GM18951 (cell line): Measurements from ENCODE around the gene TENT4A.

Experiments
- POLR2A ChIP-seq: IDR thresholded peaks from 4 replicates; pipeline ENCODE4 v1.6.1; 2011; ENCODE audit warnings: mild to moderate bottlenecking; ENCODE audit not compliant: insufficient read length, insufficient read depth; ENCODE audit errors: extremely low read depth
- in situ Hi-C: fragments of 300-500 bp; cut with MboI; formaldehyde crosslinking; loops from one replicate; pipeline ENCODE4 v1.12.0; 2022; ENCODE audit warnings: low sequenced_read_pairs, mixed read lengths, inconsistent platforms; ENCODE audit not compliant: unreplicated experiment

The TENT4A gene

DNA sequence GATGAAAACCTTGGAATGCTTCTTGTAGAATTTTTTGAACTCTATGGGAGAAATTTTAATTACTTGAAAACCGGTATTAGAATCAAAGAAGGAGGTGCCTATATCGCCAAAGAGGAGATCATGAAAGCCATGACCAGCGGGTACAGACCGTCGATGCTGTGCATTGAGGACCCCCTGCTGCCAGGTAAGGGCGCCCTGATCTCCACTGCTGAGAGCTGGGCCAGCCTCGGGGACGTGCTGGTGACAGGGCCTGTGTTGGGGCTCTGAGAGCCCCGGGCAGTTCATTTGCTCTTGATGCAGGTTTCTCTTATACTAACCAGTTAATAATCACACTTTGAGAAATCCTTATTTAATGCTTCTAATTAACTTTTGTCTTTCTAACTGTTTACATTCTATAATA lies 33.0 kb downstream of the TENT4A start:
- TF ChIP-seq POLR2A, result no peak
- in situ Hi-C loops, result loop anchor here (25.0 kb wide), 1 partner anchor 1259 kb away; no protein-coding TSS in a partner anchor

DNA sequence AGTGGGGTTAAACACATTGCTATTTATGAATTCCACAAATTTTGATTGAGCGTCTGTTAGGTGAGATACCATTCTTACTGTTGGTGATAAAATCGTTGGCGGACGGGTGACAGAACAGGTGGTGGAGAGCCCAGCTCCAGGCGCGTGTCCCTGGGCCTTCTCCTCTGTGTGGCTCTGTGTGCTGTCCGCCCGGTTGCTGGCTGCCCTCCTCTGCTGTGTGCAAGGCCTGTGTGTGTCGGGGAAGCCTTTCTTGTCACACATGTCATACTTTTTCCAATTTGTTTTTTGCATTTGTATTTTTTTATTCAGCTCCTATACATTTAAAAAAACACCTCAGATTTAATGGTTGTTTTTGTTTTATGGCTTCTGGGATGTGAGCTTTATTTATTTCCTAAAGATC lies 33.9 kb downstream of the TENT4A start:
- in situ Hi-C loops, result loop anchor here (25.0 kb wide), 1 partner anchor 1260 kb away; no protein-coding TSS in a partner anchor

DNA sequence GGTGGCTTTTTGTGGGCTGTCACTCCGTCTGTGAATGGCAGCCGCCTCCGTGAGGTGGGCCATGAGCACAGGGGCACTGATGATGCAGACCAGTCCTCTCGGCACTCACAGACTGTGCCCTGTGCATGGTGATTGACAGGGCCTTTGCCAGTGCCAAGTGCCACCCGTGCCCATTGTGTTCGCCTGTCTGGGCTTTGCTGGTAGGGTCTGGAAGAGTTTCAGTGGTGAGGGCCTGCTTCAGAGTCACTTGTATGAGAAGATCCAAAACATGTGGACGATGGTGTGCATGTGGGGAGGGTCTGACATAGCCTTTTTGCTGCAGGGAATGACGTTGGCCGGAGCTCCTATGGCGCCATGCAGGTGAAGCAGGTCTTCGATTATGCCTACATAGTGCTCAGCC lies 34.9 kb downstream of the TENT4A start:
- TF ChIP-seq POLR2A, result no peak
- in situ Hi-C loops, result loop anchor here (25.0 kb wide), 1 partner anchor 1261 kb away; no protein-coding TSS in a partner anchor

More for the DNA sequence above, 33.9 kb downstream of the TENT4A start:
- TF ChIP-seq POLR2A, result no peak

DNA sequence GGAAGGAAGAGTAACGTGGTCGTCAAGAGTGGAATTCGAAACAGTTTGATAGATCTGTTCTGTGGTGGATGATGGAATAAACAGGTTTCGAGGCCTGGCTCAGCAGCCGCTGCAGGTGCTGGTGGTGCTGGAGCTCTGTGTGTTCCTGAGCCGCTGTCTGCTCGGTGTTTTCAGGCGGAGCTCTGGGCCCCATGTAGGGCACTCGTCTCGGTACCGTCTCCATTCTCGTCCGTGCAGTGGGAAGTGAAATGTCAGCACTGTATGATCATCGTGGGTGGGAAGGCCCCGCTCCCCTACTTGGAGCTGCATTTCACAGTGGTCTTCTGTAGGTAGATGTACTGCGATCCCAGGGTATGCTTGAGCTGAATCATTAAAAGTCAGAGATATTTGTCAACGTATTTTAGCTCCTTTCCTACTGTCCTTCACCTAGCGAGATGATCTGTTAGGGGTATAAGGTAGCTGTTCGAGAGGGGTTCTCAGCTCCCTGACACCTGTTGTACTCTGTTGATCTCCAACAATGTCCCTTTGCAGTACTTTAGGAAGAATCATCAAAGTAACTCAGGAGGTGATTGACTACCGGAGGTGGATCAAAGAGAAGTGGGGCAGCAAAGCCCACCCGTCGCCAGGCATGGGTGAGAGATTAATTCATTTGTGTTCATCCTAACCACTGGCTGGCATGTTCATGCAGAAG lies 35.9 kb downstream of the TENT4A start:
- in situ Hi-C loops, result loop anchor here (25.0 kb wide), 1 partner anchor 1262 kb away; no protein-coding TSS in a partner anchor

DNA sequence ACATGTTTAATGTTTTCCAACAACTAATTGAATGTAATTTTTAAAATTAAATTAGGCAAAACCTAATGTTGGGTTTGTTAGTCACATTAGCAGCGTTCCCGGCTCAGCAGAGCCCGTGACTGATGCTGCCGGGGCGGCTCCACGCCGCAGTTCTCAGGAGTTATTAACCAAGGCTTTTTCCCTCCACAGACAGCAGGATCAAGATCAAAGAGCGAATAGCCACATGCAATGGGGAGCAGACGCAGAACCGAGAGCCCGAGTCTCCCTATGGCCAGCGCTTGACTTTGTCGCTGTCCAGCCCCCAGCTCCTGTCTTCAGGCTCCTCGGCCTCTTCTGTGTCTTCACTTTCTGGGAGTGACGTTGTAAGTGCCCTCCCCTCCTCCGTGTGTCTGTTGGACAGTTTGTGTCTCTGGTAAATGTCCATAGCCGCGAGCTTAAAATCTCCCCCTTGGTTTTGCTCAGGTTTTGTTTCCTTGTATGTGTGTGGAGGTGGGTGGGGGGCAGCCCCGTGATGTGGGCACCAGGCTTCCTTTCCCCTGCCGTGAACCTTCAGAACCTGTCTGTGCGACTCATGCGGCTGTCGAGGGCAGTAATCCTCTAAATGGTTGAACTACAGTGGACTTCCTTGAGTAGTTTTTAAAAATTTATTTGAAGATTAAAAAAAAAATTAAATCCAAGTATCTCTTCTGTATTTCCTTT lies 37.1 kb downstream of the TENT4A start:
- in situ Hi-C loops, result no loop called here
- no peak for TF ChIP-seq POLR2A

More for the DNA sequence above, 35.9 kb downstream of the TENT4A start:
- no peak for TF ChIP-seq POLR2A

DNA sequence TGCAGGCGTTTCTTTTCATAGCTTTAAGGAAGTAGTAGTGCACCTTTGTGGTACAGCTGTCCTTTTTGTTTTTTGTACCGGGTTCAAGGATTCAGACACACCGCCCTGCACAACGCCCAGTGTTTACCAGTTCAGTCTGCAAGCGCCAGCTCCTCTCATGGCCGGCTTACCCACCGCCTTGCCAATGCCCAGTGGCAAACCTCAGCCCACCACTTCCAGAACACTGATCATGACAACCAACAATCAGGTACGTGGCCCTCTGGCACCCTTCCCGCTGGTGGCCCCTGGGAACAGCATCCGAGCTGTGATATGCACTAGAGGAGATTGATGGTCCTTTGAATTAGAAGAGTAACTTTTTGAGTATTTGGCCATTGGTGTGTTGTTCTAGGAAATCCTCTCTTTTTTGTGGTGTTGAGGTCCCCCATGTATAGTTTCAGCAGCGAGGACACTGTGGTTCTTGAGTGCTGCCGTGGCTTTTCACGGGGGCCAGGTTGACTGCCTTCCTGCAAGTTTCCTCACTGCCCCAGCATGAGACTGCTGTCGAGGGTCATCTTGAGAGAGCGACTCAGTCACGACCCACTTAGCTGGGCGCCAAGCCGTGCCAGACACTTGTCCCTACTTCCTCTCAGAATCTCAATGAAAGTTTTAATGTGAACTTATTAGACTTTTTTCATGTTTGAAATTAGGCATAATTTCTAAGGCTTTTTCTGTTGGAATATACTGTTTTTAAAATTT lies 37.9 kb downstream of the TENT4A start:
- no peak for TF ChIP-seq POLR2A
- in situ Hi-C loops, result no loop called here

DNA sequence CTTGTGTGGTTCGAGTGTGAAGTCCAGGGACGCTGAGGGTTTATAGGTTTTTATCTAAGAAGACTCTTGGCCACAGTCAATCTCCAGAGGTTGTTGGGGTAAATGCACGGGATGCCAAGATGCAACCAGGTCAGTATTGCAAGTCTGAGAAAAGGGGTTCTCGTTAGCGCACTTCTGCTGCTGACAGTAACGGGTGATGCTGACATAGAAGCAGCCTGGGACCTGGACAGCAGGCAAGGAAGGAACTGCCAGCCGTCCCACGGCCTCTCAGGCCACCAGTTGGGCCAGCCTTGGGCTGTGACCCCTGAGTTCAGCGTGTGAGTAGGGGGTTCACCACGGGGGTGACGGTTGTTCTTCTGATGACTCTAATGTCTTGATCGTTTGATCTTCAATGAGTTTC lies 39.0 kb downstream of the TENT4A start:
- in situ Hi-C loops, result no loop called here
- TF ChIP-seq POLR2A, result no peak

DNA sequence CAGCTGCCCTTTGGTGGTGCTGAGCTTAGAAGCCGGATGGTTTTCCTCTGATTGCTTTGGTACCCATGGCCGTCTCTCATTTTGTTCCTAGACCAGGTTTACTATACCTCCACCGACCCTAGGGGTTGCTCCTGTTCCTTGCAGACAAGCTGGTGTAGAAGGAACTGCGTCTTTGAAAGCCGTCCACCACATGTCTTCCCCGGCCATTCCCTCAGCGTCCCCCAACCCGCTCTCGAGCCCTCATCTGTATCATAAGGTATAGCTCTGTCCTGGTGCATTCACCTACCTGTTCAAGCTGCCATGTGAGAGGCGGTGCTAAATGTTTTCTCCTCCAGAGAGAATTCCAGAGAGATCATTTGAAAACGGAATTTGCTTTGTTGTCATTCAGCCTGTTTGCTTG lies 39.5 kb downstream of the TENT4A start:
- in situ Hi-C loops, result no loop called here
- no peak for TF ChIP-seq POLR2A

DNA sequence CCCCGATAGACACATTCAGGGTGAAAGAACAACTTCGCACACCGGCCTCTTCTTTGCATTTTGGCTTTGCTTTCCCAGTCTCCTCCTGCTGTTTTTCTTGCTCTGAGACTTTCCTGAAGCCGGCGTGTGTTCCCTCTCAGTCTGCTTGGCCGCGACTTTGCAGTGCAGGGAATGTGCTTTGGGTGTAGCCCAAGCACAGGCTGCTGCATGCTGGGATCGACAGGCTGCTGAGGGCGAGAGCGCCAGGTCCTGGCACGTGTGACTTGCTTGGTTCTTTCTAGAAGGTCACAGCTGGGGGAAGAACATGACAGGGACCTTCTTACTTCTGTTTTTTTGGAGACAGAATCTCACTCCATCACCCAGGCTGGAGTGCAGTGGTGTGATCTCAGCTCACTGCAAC lies 40.6 kb downstream of the TENT4A start:
- in situ Hi-C loops, result no loop called here
- no peak for TF ChIP-seq POLR2A

DNA sequence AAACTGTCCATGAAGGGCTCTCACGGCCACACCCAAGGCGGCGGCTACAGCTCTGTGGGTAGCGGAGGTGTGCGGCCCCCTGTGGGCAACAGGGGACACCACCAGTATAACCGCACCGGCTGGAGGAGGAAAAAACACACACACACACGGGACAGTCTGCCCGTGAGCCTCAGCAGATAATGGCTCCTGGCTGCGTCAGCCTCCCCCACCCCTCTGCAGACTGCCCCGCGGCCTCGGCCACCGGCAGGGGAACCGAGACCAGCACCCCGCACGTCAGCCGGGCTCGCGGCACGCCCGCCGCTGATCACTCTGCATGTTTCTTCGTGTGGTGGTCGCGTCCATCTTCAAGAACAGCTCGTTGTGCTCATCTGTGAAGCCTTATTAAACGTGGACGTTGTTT lies 41.5 kb downstream of the TENT4A start:
- in situ Hi-C loops, result no loop called here
- TF ChIP-seq POLR2A, result no peak

DNA sequence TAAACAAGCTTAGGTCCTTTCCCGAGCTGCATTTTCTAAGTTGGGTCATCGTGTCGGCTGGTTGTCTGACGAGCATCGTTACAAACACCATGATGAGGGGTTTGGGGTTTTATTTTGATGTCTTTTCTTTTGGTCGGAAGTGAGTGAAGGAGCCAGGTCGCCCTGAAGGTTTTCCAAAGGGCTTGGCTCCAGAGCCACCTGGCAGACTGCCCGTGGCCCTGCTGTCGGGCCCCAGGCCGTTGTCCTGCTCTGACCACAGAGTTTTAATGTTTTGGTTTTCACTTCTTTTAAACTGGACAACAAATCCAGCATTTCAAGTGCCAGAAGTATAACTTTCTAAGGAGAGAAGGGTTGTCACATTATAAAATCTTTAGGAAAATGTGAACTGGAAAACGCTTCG lies 42.3 kb downstream of the TENT4A start:
- in situ Hi-C loops, result no loop called here
- TF ChIP-seq POLR2A, result no peak

DNA sequence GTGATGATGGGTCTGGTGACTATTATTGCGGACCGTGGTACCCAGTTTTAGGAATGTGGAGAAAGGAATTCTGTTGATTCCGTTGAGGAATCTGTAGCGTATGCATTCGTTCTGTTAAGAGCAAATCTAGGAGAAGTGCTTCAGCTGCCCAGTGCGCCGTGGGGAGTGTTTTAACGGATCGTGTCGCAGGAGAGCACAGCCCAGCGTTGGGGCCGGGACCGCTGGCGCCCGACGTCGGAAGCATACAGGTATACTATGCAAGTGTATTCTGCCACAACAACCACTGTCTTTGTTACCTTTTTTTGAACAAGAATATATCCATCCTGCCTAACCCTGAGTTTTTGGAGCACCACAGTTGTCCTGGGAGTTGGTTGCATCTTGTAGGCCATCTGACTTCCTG lies 42.7 kb downstream of the TENT4A start:
- no peak for TF ChIP-seq POLR2A
- in situ Hi-C loops, result no loop called here

DNA sequence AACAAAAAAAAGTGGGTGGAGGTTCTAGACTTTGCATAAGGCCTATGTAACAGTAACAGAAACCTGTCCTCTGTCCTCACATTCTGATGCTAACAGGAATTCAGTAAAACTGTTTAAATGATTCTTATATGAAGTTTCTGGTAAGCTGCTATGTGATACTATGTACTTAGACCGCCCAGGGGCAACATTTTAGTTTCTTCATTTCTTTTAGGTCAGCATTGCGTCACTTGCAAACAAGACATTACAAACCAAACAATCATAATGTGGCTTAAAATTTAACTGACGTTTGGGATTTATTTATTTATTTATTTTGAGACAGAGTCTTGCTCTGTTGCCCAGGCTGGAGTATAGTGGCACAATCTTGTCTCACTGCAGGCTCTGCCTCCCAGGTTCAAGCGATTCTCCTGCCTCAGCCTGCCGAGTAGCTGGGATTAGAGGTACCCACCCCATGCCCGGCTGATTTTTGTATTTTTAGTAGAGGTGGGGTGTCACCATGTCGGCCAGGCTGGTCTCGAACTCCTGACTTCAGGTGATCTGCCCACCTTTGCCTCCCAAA lies 44.3 kb downstream of the TENT4A start:
- in situ Hi-C loops, result no loop called here
- no peak for TF ChIP-seq POLR2A
